ENCODE measurements around the gene ALDH1A3. TPM values are rescaled to one million over a fixed set of nuclear protein-coding genes. Genes with fewer than 3 reads are reported as not detected.

Gene ALDH1A3
- total and polyA plus RNA-seq, 2 of the 4 experiments (the other 2 are of a cell fraction) = 3.1 to 5.0 TPM

- no peak for TF ChIP-seq SMC3 (IDR thresholded peaks at IDR 0.05; ENCODE audit: low read depth, low read length)
These were observed 31.5 kb downstream of the ALDH1A3 start (continued) for GRCh38 chr15:100911086-100911485.

- DNase-seq = no peak
- no peak overlapping the region for H2BK120ac ChIP-seq (ENCODE audit: low read depth, low read length)
- H4K5ac ChIP-seq (ENCODE audit: low read depth, low read length) = no peak overlapping the region
- H3K27me3 ChIP-seq (ENCODE audit: control insufficient read depth, insufficient read depth, low read length) = no peaks in the 10 kb centered on the region
- H3K9ac ChIP-seq (ENCODE audit: low read depth, low read length) = no peak overlapping the region
- H3K9me1 ChIP-seq (ENCODE audit: insufficient read depth, low read length) = 0 out of 2 replicates have a peak, but pooled peaks cover 4% of the 10 kb centered on the region
- in situ Hi-C loops (cut with MboI; ENCODE audit: low sequenced_read_pairs) = loop anchor here (25.0 kb wide), 1 partner anchor 348 kb away; the partner anchor contains the start of gene CHSY1
- peaks cover 5% of the 10 kb centered on the region for H3K9me3 ChIP-seq (ENCODE audit: control insufficient read depth, insufficient read depth, low read length)
- no peak overlapping the region for H3K4ac ChIP-seq (ENCODE audit: low read depth, low read length)
- H2AFZ ChIP-seq (replicated peaks; ENCODE audit: low read length, poor library complexity) = no peak overlapping the region
- no peak overlapping the region for H2AK5ac ChIP-seq (ENCODE audit: low read depth, low read length)
- POLR2A ChIA-PET (ENCODE audit: unreplicated experiment) = interaction anchor here (0.7 kb wide), 1 partner anchor 8 kb away, joined by 4 read pairs; no protein-coding TSS in a partner anchor
- no peak overlapping the region for H3K14ac ChIP-seq (replicated peaks; ENCODE audit: low read depth, low read length)
- 73% methylated on average over 2 of the region's 4 CpGs; no CpG with 5 or more reads in 1 of the 2 experiments for WGBS, 2 experiments (ENCODE audit: extremely low coverage in 2 of 2, insufficient read length in 1 of 2)
- TF ChIP-seq MAFK (IDR thresholded peaks at IDR 0.05; ENCODE audit: low read depth, low read length) (no peak), RFX5 (IDR thresholded peaks at IDR 0.05; ENCODE audit: low read depth, low read length) (no peak)
- peaks cover 0 to 18% of the 10 kb centered on the region in 2 experiments; a peak in 2 of 4 replicates for H3K79me1 ChIP-seq (ENCODE audit: low read depth in 1 of 2, low read length in 2 of 2)
- H3K23ac ChIP-seq (ENCODE audit: low read depth, low read length) = no peak overlapping the region
- H3K56ac ChIP-seq (ENCODE audit: extremely low read depth, insufficient read depth, low read length) = no peak overlapping the region
- CTCF ChIA-PET = interaction anchor here (0.6 to 5.4 kb wide), 4 partner anchors 10 to 942 kb away, joined by 3 to 44 read pairs (median 4); no protein-coding TSS in a partner anchor
- no peak for ATAC-seq (ENCODE audit: low read depth)
- dilution Hi-C loops (cut with HindIII; ENCODE audit: low sequenced_read_pairs, unreplicated experiment) = no loop called here
- no peak overlapping the region for H2BK5ac ChIP-seq (ENCODE audit: low read depth, low read length, poor library complexity, severe bottlenecking)
- no peak overlapping the region for H3K4me2 ChIP-seq (ENCODE audit: low read depth, low read length)
- intact Hi-C loops (cut with micrococcal nuclease) = no loop called here
- no peak overlapping the region for H4K8ac ChIP-seq (ENCODE audit: low read depth in 2 of 2, low read length in 2 of 2)
- H3K36me3 ChIP-seq (ENCODE audit: control insufficient read depth, insufficient read depth, low read length) = no peaks in the 10 kb centered on the region
- BruUV-seq (replicated peaks) = no TSS peak
- H2BK15ac ChIP-seq (ENCODE audit: low read depth, low read length) = no peak overlapping the region
- no peak overlapping the region for H3K27ac ChIP-seq (ENCODE audit: insufficient read depth, low read length)
- H4K91ac ChIP-seq (ENCODE audit: insufficient read depth, low read depth, low read length) = no peak overlapping the region
- no peaks in the 10 kb centered on the region for H3K4me1 ChIP-seq (ENCODE audit: control insufficient read depth, insufficient read depth, low read length)
- no peaks in the 10 kb centered on the region for H4K20me1 ChIP-seq (ENCODE audit: insufficient read depth, low read length)
- no peak overlapping the region for H3K18ac ChIP-seq (ENCODE audit: low read depth, low read length)
- no peak overlapping the region for H3K4me3 ChIP-seq (ENCODE audit: insufficient read depth, low read depth, low read length)
- no peak overlapping the region for H2AK9ac ChIP-seq (replicated peaks; ENCODE audit: low read depth, low read length, poor library complexity)
- H2BK20ac ChIP-seq (ENCODE audit: low read depth, low read length) = no peak overlapping the region
These were observed 34.3 kb downstream of the ALDH1A3 start for GRCh38 chr15:100913961-100914360.

Measured in IMR-90 (cell line).